NCI-H82 treated with DMSO at 0.1 percent for 48 hours (cell line): Measurements from ENCODE around the gene PELI2.

ENCODE experiments used
- DNase-seq: peaks from one replicate; lab custom pipeline; 2025; ENCODE audit not compliant: unreplicated experiment; lab: John Stamatoyannopoulos, UW

The PELI2 gene

DNA sequence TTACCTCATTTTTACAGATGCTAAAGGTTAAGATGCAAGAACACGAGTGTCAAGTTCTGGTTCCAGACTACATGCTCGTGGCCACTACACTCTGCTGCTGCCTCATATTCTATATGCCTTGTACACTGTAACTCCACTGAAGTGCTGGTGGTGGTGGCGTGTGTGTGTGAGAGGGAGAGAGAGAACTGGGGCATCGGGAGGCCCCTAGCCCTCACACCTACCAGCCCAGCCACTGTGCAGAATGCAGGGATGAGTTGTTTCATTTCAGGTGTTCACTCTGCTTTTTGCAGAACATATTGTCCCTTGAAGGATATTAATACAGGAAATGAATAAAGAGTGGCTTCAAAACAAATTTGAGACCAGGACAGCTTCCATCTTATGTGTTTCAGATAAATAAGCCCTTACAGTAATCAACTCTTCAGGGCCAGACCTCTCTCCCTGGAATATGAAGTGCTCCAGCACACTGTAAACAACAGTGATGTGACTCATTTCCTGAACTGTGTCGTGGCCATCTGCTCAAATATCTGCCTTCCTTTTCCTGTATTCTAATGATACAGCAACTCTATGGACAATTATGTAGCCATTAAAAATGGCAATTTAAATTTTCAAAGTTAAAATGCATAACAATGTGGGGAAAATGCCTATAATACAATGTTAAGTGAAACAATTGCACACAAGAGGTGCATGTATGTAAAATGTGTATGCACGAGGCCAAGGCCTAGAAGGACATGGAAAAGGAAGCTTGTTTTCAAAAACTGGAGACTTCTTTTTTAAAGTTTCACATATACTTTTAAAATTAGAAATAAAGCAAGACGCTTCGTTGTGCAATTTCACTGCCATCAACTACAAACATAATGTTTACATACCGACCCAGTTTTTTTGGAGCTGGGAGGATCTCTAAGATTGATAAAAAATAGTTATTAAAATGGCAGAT, 215.4 kb downstream of the PELI2 start:
- no peak for DNase-seq

DNA sequence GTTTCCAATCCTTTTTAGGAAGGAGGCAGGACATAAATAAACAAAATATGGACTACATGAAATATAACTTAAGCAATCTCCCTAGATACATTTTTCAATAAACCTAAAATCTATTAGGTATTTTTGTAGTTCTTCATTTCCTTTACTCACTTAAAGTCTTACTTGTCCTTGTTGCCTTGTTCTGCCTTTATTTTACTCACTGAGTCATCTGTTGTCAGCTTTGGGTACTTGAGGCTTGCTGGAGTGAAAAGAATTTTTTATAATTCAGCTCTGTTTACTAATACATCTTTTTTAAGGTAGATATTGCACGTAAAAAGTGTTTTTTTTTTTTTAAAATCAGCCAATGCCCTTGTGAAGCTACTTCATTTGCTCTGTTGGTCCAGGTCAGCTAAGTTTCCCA, 216.2 kb downstream of the PELI2 start:
- no peak for DNase-seq

DNA sequence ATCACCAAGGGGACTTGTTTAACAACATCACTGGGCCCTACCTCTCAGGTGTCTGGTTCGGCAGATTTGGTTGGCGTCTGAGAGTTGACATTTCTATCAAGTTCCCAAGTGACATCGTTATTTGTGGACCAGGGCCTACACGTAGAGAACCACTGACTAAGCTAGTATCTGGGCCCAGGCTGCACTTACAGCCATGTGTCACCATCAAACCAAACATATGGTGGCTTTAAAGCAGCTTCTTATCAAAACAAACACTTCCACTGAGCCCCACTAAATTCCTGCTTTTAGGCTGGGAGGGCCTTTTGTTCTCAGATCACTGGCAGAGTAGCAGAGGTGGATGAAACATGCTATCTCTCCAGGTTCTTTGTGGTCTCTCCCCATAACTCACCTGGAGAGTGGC, 220.5 kb downstream of the PELI2 start:
- DNase-seq, result peak; percentile 80

DNA sequence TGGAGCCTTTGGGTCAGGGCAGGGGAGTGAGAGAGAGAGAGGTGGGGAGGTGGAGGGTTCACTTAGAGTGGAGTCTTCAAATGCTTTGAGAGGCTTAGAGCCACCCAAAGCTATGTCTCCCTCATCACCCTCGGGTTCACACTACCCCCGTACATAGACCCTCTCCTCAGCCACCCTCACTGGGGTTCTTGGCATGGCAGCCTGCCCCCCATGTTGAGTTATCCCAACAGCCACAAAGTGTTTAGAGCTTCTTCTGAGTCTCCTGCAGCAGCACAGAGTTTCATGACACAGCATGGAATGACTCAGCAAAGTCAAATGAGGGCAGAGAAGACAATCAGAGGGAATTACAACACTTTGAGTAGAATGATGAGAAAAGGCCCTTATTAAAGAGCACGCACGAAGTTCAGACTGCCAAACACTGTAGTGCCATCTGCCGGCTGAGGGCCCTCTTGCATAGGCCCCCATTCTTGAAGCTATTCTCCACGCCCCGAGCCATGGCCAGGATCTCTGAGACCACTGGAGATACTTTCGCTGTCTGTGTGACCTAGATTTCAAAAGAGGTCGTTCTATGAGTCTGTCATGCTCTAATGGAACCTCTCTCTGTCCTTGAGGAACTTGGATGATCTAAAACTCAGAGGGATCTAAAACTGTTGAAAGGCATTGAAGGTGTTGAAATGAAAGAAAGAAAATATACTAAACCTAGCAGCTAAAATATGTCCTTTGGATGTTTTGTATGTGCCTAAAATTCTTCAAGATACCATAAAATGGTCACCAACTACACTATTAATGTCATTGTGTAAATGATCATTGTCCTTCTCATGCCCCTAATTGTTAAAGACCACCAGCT, 221.9 kb downstream of the PELI2 start:
- peak; percentile 99 for DNase-seq

DNA sequence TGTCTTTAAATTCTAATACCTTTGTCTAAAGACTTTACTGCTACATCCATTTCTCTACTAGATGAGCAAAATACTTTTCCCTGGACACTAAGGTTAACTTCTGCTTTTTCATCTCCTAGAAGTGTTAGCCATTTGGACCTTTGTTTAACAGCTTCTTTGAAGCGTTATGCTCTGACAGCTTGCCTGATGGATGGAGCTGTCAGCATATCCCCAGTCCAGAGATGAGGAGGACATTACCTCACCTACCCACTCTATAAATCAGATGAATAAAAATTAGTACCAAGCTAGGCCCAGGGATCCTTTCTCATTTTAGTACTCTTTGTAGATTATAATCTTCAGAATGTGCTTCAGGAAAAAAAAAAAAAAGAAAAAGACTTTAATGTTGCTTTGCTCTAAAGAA, 222.7 kb downstream of the PELI2 start:
- DNase-seq, result no peak

DNA sequence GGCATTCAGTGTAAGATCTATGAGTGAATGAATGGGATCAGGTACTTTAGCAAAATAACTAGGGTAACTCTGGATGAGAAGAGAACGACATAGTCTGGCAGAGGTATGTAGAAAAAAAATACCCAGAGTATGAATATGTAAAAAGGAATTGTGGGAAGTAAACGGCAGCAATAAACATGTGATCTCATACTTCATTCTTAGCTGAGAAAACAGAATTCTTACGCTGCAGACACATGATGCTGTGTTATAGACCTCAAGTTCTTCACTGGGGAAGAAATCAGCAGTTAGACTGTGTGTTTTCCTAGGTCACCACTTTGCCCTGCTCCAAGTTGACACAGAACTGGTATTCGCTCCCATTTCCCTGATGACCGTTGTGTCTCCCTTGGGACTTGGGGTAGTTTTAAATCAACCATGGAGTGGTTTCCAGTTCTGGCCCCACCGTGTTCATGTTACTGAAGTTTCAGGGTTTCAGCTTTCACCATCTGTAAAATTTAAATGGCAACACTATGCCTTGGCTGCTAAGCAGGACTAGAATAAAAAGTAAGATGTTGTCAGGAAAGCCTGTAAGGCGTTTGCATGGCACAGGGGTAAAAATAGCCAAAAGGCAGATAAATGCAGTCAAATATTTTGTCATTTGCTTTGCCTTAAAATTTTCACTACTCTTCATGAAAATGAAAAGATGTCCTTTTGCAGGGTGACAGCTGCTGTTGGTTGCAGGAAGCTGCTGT, 223.7 kb downstream of the PELI2 start:
- no peak for DNase-seq

DNA sequence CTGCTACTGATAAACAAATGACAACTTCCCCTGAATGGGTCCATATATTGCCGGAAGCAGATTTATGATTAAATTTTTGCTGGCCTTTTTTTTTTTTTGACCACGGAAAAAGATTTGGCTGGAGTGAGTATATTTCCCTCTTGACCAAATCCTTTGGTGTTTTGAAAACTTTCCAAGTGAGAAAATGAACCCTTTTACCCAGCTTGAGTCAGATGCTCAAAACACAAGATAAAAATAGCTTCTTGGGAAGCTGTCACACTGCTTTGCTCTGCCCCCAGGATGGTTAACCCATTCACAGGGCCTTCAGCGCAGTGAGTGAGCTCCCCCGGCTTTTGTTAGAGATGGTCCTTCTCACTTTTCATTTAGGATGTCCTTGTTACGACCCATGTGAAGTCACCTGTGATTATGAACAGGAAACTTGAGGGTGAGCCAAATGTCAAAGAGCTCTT, 224.3 kb downstream of the PELI2 start:
- no peak for DNase-seq

DNA sequence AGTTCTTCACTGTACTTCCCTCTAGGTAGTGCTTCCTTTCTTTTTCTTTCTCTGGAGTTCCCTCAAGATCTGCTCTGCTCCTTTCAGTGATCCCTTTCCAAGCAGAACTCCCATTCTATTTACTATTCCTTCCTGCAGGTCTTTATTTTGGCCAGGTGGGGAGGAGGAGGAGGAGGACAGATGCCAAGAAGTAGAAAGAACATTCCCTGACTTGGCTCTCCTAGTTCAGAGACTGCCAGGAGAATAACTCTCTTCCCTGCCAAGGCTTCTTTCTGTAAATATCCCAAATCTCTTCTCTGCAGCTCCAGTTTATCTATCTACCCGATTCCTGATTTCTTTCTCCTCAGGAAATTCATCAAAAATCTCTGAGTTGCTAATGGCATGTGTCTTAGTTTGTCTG, 231.7 kb downstream of the PELI2 start:
- DNase-seq, result no peak
